Measurements from ENCODE around the gene SLC44A2.

DNA sequence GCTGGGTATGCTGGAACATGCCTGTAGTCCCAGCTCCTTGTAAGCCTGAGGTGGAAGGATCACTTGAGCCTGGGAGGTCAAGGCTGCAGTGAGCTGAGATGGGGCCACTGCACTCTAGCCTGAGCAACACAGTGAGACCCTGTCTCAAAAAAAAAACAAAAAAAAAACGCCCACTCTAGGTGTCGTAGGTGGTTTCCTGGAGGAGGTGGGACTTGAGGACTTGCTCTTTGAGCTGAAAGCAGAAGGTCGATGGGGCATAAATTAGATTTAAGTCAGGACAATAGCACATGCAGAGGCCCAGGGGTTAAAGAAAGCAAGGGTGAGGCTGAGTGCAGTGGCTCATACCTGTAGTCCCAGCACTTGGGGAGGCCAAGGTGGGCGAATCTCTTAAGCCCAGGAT, 15.9 kb downstream of the SLC44A2 start:
- TF ChIP-seq, protein P1, sequence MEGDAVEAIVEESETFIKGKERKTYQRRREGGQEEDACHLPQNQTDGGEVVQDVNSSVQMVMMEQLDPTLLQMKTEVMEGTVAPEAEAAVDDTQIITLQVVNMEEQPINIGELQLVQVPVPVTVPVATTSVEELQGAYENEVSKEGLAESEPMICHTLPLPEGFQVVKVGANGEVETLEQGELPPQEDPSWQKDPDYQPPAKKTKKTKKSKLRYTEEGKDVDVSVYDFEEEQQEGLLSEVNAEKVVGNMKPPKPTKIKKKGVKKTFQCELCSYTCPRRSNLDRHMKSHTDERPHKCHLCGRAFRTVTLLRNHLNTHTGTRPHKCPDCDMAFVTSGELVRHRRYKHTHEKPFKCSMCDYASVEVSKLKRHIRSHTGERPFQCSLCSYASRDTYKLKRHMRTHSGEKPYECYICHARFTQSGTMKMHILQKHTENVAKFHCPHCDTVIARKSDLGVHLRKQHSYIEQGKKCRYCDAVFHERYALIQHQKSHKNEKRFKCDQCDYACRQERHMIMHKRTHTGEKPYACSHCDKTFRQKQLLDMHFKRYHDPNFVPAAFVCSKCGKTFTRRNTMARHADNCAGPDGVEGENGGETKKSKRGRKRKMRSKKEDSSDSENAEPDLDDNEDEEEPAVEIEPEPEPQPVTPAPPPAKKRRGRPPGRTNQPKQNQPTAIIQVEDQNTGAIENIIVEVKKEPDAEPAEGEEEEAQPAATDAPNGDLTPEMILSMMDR (IDR thresholded peaks at IDR 0.05), result no peak
- TF ChIP-seq POLR2AphosphoS5 (IDR thresholded peaks at IDR 0.05), result no peak
